Esophagus squamous epithelium (tissue), 4 donors: ENCODE data around the gene CLDN4.

Experiments used
- POLR2A ChIP-seq, 4 donors: fragments of 450-650 bp; IDR thresholded peaks; one replicate each; pipeline ENCODE4 v1.6.1; 2017; ENCODE audit warnings: antibody characterized with exemption in 4 of 4, mild to moderate bottlenecking in 4 of 4, moderate library complexity in 3 of 4
- TF ChIP-seq, protein P1 (sequence below), 6 experiments: fragments of 450-650 bp in 4 of 6; fragments of 200-600 bp in 2 of 6; sonication (generic) in 2 of 6; IDR thresholded peaks; one replicate each; pipeline ENCODE4 v1.5.1; 2016 to 2019; ENCODE audit warnings: antibody characterized with exemption in 6 of 6, mild to moderate bottlenecking in 4 of 6, moderate library complexity in 4 of 6

DNA sequence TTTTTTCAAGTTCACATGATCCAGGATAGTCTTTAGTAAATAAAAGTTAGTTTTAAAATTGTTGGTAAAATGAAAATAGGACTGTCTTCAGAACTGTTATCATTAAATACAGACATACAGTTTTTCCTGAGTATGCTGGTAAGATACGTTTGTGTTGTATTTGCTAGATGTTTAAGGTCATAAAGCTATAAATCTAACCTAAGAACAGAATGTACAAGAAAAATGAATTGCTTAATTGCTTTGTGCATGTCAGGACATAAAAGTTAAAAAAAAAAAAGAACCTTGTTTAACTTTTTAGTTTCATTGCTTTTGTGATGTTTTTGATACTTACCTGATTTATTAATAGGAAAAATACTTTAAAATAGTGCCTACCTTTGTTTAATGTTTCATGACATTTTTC lies 29.2 kb upstream of the CLDN4 start:
- TF ChIP-seq, protein P1, sequence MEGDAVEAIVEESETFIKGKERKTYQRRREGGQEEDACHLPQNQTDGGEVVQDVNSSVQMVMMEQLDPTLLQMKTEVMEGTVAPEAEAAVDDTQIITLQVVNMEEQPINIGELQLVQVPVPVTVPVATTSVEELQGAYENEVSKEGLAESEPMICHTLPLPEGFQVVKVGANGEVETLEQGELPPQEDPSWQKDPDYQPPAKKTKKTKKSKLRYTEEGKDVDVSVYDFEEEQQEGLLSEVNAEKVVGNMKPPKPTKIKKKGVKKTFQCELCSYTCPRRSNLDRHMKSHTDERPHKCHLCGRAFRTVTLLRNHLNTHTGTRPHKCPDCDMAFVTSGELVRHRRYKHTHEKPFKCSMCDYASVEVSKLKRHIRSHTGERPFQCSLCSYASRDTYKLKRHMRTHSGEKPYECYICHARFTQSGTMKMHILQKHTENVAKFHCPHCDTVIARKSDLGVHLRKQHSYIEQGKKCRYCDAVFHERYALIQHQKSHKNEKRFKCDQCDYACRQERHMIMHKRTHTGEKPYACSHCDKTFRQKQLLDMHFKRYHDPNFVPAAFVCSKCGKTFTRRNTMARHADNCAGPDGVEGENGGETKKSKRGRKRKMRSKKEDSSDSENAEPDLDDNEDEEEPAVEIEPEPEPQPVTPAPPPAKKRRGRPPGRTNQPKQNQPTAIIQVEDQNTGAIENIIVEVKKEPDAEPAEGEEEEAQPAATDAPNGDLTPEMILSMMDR (IDR thresholded peaks at IDR 0.05) = no peak
- no peak for TF ChIP-seq POLR2A (IDR thresholded peaks at IDR 0.05)
